HFF-Myc (cell line): ENCODE data around the gene OR4E2.
"Not testable (repeated sequence)": the region's sequence is repeated elsewhere in the genome, so short reads cannot be mapped to it uniquely, and the experiment has no call there.

Experiments
- DNase-seq: peaks from one replicate; pipeline ENCODE4 v3.0.0-alpha.2; 2011; ENCODE audit warnings: low read depth; ENCODE audit errors: extremely low read depth
- H3K4me3 ChIP-seq: replicated peaks from 2 replicates; pipeline ENCODE4 v1.5.1; 2011; ENCODE audit warnings: low read depth, mild to moderate bottlenecking, control low read depth, low read length
- TF ChIP-seq, protein P1 (sequence below): IDR thresholded peaks from 2 replicates; pipeline ENCODE4 v1.5.1; 2012; ENCODE audit warnings: mild to moderate bottlenecking, low read depth, low read length, control low read depth; ENCODE audit errors: missing control alignments

Gene OR4E2

DNA sequence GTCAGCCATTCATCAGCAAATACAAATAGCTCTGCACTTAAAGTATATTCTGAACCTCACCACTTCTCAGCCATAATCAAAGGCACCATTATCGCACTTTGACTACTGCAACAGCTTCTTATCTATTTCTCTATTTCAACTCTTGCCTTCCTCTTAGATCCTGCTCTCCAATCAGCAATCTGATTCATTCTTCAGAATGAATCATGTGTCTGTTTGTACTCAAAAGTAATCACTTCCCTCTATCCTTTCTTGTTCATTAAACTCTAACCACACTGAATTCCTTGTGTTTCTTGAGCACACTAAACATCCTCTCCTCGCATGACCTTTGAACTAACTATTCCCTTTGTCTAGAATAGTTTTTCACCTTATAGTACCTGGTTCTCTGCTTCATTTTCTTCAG, 32.8 kb downstream of the OR4E2 start:
- no peak for DNase-seq
- H3K4me3 ChIP-seq = no peak overlapping the region
- TF ChIP-seq, protein P1, sequence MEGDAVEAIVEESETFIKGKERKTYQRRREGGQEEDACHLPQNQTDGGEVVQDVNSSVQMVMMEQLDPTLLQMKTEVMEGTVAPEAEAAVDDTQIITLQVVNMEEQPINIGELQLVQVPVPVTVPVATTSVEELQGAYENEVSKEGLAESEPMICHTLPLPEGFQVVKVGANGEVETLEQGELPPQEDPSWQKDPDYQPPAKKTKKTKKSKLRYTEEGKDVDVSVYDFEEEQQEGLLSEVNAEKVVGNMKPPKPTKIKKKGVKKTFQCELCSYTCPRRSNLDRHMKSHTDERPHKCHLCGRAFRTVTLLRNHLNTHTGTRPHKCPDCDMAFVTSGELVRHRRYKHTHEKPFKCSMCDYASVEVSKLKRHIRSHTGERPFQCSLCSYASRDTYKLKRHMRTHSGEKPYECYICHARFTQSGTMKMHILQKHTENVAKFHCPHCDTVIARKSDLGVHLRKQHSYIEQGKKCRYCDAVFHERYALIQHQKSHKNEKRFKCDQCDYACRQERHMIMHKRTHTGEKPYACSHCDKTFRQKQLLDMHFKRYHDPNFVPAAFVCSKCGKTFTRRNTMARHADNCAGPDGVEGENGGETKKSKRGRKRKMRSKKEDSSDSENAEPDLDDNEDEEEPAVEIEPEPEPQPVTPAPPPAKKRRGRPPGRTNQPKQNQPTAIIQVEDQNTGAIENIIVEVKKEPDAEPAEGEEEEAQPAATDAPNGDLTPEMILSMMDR = no peak

DNA sequence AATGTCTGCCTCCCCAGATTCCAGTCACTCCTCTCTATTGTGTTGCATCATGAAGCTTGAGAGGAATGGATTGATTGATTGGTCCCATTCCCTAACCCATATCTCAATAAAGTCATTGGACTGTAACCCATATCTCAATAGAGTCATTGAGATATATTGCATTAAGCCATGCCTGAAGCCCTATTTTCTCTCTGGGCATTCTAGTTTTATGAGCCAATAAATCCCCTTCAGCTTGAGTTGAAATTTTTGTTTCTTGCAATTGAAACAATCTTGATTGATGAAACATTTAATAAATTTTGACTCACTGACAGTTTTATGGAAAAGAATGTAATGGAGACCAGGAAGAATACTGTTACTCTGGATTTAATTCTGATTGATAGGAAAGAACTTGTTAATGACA, 40.8 kb downstream of the OR4E2 start:
- no peak for DNase-seq
- no peak overlapping the region for H3K4me3 ChIP-seq
- TF ChIP-seq, protein P1 = no peak

DNA sequence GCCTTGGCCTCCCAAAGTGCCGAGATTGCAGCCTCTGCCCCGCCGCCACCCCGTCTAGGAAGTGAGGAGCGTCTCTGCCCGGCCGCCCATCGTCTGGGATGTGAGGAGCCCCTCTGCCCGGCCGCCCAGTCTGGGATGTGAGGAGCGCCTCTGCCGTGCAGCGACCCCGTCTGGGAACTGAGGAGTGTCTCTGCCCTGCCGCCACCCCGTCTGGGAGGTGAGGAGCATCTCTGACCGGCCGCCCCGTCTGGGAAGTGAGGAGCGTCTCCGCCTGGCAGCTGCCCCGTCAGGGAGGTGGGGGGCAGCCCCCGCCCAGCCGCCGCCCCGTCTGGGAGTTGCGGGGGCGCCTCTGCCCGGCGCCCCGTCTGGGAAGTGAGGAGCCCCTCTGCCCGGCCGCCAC, 44.0 kb downstream of the OR4E2 start:
- DNase-seq, H3K4me3 ChIP-seq: not testable (repeated sequence)

DNA sequence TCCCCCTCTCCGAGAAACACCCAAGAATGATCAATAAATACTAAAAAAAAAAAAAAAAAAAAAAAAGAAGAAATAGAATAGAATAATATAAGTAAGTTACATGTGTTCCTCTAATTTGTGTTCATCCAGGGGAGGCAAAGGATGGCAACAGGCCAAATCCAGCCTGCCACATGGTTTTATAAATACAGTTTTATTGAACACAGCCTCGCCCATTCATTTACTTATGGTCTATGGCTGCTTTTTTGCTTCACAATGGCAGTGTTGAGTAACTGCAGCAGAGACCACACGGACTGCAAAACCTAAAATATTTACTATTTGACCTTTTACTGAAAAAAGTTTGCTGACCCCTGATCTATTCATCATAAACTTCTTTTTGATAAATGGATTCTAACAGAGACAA, 44.9 kb downstream of the OR4E2 start:
- H3K4me3 ChIP-seq, DNase-seq: not testable (repeated sequence)

DNA sequence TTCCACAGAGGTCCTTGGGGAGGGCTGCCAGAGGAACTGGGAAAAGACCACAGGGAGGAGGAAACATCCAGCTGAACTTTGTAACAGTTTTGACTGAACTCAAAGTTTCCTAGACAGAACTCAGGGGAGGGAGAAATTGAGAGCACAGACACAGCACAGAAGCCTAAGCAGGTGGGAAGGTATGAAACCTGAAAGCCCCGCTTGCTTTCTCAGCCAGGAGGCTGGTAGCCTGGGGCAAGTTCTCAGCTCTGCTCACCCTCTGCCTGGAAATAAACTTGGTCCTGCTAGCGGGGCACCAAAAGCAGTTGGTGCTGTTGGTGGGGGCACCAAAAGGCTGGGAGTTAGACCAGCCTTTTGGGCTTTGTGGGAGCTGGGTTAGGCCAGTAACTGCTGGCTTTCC, 45.9 kb downstream of the OR4E2 start:
- no peak for DNase-seq
- TF ChIP-seq, protein P1 = no peak
- H3K4me3 ChIP-seq = no peak overlapping the region

DNA sequence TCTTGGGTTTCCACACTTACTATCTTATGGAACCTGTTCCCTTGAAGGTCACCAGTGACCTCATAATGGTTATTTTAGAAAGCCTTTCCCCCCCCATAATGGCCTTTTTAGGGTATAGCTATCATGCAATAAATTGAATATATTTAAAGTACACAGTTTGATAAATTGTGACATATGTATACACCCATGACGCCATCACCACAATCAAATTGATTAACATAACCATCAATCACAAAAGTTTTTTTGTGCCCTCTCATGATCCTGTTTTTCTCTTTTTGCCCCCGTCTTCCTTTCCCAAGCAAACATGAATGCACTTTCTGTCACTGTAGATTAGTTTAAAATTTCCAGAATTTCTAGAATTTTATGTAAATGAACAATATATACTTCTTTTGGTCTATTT, 48.7 kb downstream of the OR4E2 start:
- TF ChIP-seq, protein P1 = no peak
- no peak for DNase-seq
- no peak overlapping the region for H3K4me3 ChIP-seq

DNA sequence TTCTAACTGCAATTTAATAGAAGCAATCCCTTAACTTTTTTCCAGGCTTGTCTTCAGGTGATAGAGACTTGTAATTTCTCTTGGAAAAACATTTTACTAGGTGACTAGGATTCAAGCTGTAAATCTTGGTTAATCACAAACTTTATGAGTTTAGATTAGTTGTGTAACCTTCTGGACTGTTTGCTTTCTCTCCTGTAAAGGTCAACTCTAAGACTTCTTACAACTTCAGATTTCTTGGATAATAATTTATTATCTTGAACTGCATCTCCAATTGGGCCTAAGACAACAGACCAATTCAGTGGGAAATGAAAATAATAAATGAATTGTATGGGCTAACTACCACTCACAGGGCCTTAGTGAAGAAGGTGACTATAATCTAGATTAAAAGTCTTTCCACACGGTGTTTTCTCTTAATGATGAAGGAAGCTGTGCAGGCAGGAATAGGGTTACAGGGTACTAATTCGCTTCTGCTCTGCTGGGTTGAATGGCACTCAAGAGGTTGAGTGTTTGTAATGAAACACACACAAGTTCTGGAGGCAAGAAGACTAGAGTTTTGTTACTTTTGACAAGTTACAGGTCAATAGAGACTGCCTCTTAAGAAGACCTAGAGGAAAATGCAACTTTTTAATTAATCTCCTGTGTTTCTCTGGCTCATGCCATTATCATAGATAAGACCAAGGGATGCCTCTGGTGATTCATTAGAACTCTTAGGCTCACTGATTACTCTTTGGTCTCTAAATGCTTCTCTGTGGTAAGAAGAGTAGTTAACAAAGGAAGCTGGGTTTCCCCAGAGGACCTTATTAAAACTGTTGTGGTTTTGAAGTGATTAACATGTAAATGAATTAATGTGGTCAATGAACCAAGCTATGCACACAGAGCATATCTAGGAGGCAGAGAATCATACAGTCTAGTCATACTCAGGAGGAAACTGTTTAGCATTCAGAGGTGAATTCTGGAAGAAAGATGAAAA, 50.0 kb downstream of the OR4E2 start:
- H3K4me3 ChIP-seq = no peak overlapping the region
- no peak for DNase-seq
- TF ChIP-seq, protein P1 = no peak

DNA sequence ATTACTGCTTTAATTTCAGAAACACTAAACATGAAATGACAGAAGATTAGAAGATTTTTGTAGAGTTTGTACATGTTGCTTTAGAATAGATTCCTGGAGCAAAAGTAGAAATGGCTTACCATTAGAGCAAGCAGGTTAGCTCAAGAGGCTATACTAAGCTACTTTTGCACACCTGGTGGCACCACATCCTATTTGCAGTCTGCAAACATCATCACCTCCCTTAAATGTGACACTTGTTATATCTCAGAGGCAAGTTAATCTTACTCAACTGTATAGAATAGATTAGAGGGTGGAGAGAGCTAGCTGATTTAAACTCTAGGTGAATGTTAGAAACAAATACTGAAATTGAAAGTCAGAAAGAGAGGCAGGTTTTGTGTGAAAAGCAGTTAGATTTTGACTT, 50.7 kb downstream of the OR4E2 start:
- DNase-seq = no peak
- H3K4me3 ChIP-seq = no peak overlapping the region
- TF ChIP-seq, protein P1 = no peak
